OCI-LY3 (cell line): ENCODE results near the gene VAMP8.

ENCODE experiments used
- H2AFZ ChIP-seq: fragments of 200-600, 300-600 bp; shearing (Covaris generic); 2 replicates; pipeline ENCODE4 v1.6.0; 2014; ENCODE audit warnings: antibody characterized with exemption, low read depth, low read length
- H3K27ac ChIP-seq: fragments of 200-600, 300-600 bp; sonication (generic); 2 replicates; pipeline ENCODE4 v1.5.1; 2014; ENCODE audit warnings: mild to moderate bottlenecking, low read length, moderate library complexity, mixed read lengths
- H3K27me3 ChIP-seq: fragments of 200-600, 300-600 bp; sonication (generic); 2 replicates; pipeline ENCODE4 v1.6.1; 2014; ENCODE audit warnings: low read depth, low read length, mixed read lengths
- H3K36me3 ChIP-seq: fragments of 200-600, 300-600 bp; sonication (generic); replicated peaks from 2 replicates; pipeline ENCODE3; 2014; ENCODE audit warnings: low read depth, low read length, mixed read lengths
- H3K4me1 ChIP-seq: fragments of 300-600, 200-600 bp; sonication (generic); 2 replicates; pipeline ENCODE4 v1.6.1; 2014; ENCODE audit warnings: low read length, mixed read lengths
- H3K4me2 ChIP-seq: fragments of 200-600, 300-600 bp; sonication (generic); 2 replicates; pipeline ENCODE4 v1.6.1; 2014; ENCODE audit warnings: low read length, mixed read lengths
- H3K4me3 ChIP-seq: fragments of 300-600, 200-600 bp; sonication (generic); 2 replicates; pipeline ENCODE4 v1.5.1; 2014; ENCODE audit warnings: antibody characterized with exemption, mild to moderate bottlenecking, low read length, moderate library complexity
- H3K79me2 ChIP-seq: fragments of 300-600, 200-600 bp; shearing (Covaris generic); 2 replicates; pipeline ENCODE4 v1.6.1; 2014; ENCODE audit warnings: mild to moderate bottlenecking, low read length, mixed read lengths
- H3K9ac ChIP-seq: fragments of 300-600, 200-600 bp; shearing (Covaris generic); 2 replicates; pipeline ENCODE4 v1.6.0; 2014; ENCODE audit warnings: mild to moderate bottlenecking, low read length, moderate library complexity
- H3K9me3 ChIP-seq: fragments of 200-600, 300-600 bp; shearing (Covaris generic); 2 replicates; pipeline ENCODE4 v1.6.1; 2014; ENCODE audit warnings: low read length, mixed read lengths; ENCODE audit not compliant: insufficient read depth
- H4K20me1 ChIP-seq: fragments of 200-600, 300-600 bp; sonication (generic); 2 replicates; pipeline ENCODE4 v1.6.1; 2016; ENCODE audit warnings: low read length, mixed read lengths; ENCODE audit not compliant: insufficient read depth
- CTCF ChIP-seq: fragments of 200-600, 300-600 bp; sonication (generic); IDR thresholded peaks from 2 replicates; pipeline ENCODE4 v1.5.1; 2014; ENCODE audit warnings: antibody characterized with exemption, low read length, low read depth
- EZH2phosphoT487 ChIP-seq: fragments of 200-600 bp; shearing (Covaris generic); IDR thresholded peaks from 2 replicates; pipeline ENCODE4 v1.6.1; 2018; ENCODE audit warnings: antibody characterized with exemption, mixed run types, low read depth

VAMP8 gene

GRCh38 chr2:85598594-85599340 is 21.4 kb downstream of the VAMP8 start:
- no peaks in the 10 kb centered on the region for H3K27me3 ChIP-seq
- no peak overlapping the region for H2AFZ ChIP-seq
- peaks cover 9% of the 10 kb centered on the region for H3K36me3 ChIP-seq
- H4K20me1 ChIP-seq = no peaks in the 10 kb centered on the region
- no peak for TF ChIP-seq EZH2phosphoT487
- TF ChIP-seq CTCF = no peak
- no peaks in the 10 kb centered on the region for H3K9me3 ChIP-seq
- peaks cover 26% of the 10 kb centered on the region for H3K79me2 ChIP-seq
- H3K4me1 ChIP-seq = peaks cover 13% of the 10 kb centered on the region
- no peak overlapping the region for H3K4me2 ChIP-seq
- no peak overlapping the region for H3K4me3 ChIP-seq
- H3K27ac ChIP-seq = no peak overlapping the region
- no peak overlapping the region for H3K9ac ChIP-seq

- H3K36me3 ChIP-seq = peaks cover 9% of the 10 kb centered on the region
- H3K9ac ChIP-seq = no peak overlapping the region
- H3K4me1 ChIP-seq = peaks cover 9% of the 10 kb centered on the region
- H3K27ac ChIP-seq = no peak overlapping the region
- TF ChIP-seq CTCF (no peak), EZH2phosphoT487 (no peak)
- H4K20me1 ChIP-seq = no peaks in the 10 kb centered on the region
- no peaks in the 10 kb centered on the region for H3K9me3 ChIP-seq
- no peak overlapping the region for H3K4me2 ChIP-seq
- H3K27me3 ChIP-seq = no peaks in the 10 kb centered on the region
- H3K79me2 ChIP-seq = peaks cover 23% of the 10 kb centered on the region
- H2AFZ ChIP-seq = no peak overlapping the region
- no peak overlapping the region for H3K4me3 ChIP-seq
These were observed 22.3 kb downstream of the VAMP8 start for GRCh38 chr2:85599468-85600234.

GRCh38 chr2:85600235-85600575 is 22.8 kb downstream of the VAMP8 start:
- H3K79me2 ChIP-seq = peaks cover 18% of the 10 kb centered on the region
- peaks cover 9% of the 10 kb centered on the region for H3K36me3 ChIP-seq
- H3K27ac ChIP-seq = no peak overlapping the region
- no peaks in the 10 kb centered on the region for H3K9me3 ChIP-seq
- no peak overlapping the region for H3K9ac ChIP-seq
- H3K4me2 ChIP-seq = no peak overlapping the region
- H3K4me3 ChIP-seq = no peak overlapping the region
- no peak for TF ChIP-seq EZH2phosphoT487
- TF ChIP-seq CTCF = no peak
- H3K27me3 ChIP-seq = no peaks in the 10 kb centered on the region
- peaks cover 7% of the 10 kb centered on the region for H3K4me1 ChIP-seq
- H2AFZ ChIP-seq = no peak overlapping the region
- H4K20me1 ChIP-seq = no peaks in the 10 kb centered on the region

GRCh38 chr2:85600951-85601770 is 23.8 kb downstream of the VAMP8 start:
- peaks cover 6% of the 10 kb centered on the region for H3K4me1 ChIP-seq
- no peaks in the 10 kb centered on the region for H3K9me3 ChIP-seq
- no peaks in the 10 kb centered on the region for H3K27me3 ChIP-seq
- peaks cover 12% of the 10 kb centered on the region for H3K79me2 ChIP-seq
- no peak overlapping the region for H3K4me2 ChIP-seq
- TF ChIP-seq EZH2phosphoT487 = no peak
- TF ChIP-seq CTCF = no peak
- peaks cover 13% of the 10 kb centered on the region for H3K36me3 ChIP-seq
- no peak overlapping the region for H3K9ac ChIP-seq
- no peak overlapping the region for H2AFZ ChIP-seq
- H3K27ac ChIP-seq = no peak overlapping the region
- H4K20me1 ChIP-seq = no peaks in the 10 kb centered on the region
- H3K4me3 ChIP-seq = no peak overlapping the region
